ENCODE results near the gene PTPRD. TPM values are rescaled to one million over a fixed set of nuclear protein-coding genes. Genes with fewer than 3 reads are reported as not detected.
A peak's percentile ranks its signal among the peaks of the same experiment; 100 is the strongest.

PTPRD gene
- total RNA-seq, 1 donor from 2014 or later = 136 TPM

DNA sequence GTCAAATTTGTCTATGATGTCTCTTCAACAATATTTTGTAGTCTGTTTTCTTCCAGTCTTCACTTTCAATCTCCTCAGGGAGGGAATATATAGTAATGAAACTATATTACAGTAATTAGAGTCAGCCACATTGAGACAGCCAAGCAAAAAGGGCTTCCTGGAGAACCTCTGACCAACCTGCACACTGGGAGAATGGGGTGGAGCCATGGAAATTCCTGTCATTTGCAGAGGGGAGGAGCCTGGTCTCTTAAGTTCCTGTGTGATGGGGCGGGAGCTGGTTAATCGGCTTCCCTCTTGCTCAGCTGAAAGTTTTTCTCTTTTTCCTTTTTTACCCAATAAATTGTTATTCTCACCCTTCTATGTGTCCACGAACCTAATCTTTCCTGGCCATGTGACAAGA lies 1220.0 kb downstream of the PTPRD start:
- no peak for DNase-seq (ENCODE audit: low spot score)
- no peak overlapping the region for H3K4me2 ChIP-seq
- no peak overlapping the region for H3K27ac ChIP-seq
- no peaks in the 10 kb centered on the region for H3K27me3 Mint-ChIP-seq (ENCODE audit: insufficient read depth, low read depth)
- H3F3A ChIP-seq (ENCODE audit: low read depth) = no peaks in the 10 kb centered on the region
- H3K9ac ChIP-seq = no peak overlapping the region
- H3K4me1 ChIP-seq = no peaks in the 10 kb centered on the region
- H3K4me3 Mint-ChIP-seq = no peak overlapping the region
- H3K27me3 ChIP-seq = no peaks in the 10 kb centered on the region
- H3K4me1 Mint-ChIP-seq = peaks cover 10% of the 10 kb centered on the region
- H2AFZ ChIP-seq (replicated peaks) = no peak overlapping the region
- no peaks in the 10 kb centered on the region for H3K79me2 ChIP-seq (ENCODE audit: low read depth)
- TF ChIP-seq EZH2phosphoT487 (IDR thresholded peaks at IDR 0.05) (no peak), EZH2 (IDR thresholded peaks at IDR 0.05) (no peak)
- TF ChIP-seq, protein P1, sequence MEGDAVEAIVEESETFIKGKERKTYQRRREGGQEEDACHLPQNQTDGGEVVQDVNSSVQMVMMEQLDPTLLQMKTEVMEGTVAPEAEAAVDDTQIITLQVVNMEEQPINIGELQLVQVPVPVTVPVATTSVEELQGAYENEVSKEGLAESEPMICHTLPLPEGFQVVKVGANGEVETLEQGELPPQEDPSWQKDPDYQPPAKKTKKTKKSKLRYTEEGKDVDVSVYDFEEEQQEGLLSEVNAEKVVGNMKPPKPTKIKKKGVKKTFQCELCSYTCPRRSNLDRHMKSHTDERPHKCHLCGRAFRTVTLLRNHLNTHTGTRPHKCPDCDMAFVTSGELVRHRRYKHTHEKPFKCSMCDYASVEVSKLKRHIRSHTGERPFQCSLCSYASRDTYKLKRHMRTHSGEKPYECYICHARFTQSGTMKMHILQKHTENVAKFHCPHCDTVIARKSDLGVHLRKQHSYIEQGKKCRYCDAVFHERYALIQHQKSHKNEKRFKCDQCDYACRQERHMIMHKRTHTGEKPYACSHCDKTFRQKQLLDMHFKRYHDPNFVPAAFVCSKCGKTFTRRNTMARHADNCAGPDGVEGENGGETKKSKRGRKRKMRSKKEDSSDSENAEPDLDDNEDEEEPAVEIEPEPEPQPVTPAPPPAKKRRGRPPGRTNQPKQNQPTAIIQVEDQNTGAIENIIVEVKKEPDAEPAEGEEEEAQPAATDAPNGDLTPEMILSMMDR (IDR thresholded peaks at IDR 0.05) = no peak
- H3K36me3 Mint-ChIP-seq = no peaks in the 10 kb centered on the region
- H3K9me3 Mint-ChIP-seq = peaks cover 2% of the 10 kb centered on the region
- H3K27ac Mint-ChIP-seq = no peak overlapping the region
- H4K20me1 ChIP-seq (ENCODE audit: low read depth) = no peaks in the 10 kb centered on the region
- H3K36me3 ChIP-seq = no peaks in the 10 kb centered on the region
- no peaks in the 10 kb centered on the region for H3K9me3 ChIP-seq (ENCODE audit: low read depth)
- no peak overlapping the region for H3K4me3 ChIP-seq

DNA sequence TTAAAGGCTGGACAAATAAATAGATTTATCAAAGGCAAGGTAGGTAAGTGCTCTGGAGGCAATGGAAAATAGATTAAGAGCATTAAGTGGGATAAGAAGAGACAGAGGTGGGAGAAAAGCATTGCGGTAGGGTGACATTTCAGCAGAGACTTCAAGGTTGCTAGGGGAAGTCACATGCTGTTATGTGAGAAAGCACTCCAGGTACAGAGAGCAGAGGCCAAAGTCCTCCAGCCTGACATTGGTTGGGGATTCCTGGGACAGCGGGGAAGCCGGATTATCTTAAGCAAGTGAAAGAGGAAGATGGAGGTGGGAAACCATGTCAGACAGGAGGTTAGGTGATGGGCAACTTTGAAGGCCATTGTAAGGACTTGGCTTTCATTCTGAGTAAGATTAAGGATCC lies 1222.9 kb downstream of the PTPRD start:
- TF ChIP-seq EZH2 (IDR thresholded peaks at IDR 0.05) (no peak), EZH2phosphoT487 (IDR thresholded peaks at IDR 0.05) (no peak)
- TF ChIP-seq, protein P1 (IDR thresholded peaks at IDR 0.05) = no peak
- DNase-seq (ENCODE audit: low spot score) = no peak
- peaks cover 2% of the 10 kb centered on the region for H3K9me3 Mint-ChIP-seq
- no peak overlapping the region for H3K4me2 ChIP-seq
- H3K4me1 Mint-ChIP-seq = peaks cover 10% of the 10 kb centered on the region
- H4K20me1 ChIP-seq (ENCODE audit: low read depth) = no peaks in the 10 kb centered on the region
- H3K27me3 Mint-ChIP-seq (ENCODE audit: insufficient read depth, low read depth) = no peaks in the 10 kb centered on the region
- H3K4me3 Mint-ChIP-seq = no peak overlapping the region
- H3F3A ChIP-seq (ENCODE audit: low read depth) = no peaks in the 10 kb centered on the region
- no peak overlapping the region for H2AFZ ChIP-seq (replicated peaks)
- H3K79me2 ChIP-seq (ENCODE audit: low read depth) = no peaks in the 10 kb centered on the region
- no peaks in the 10 kb centered on the region for H3K36me3 Mint-ChIP-seq
- H3K4me1 ChIP-seq = no peaks in the 10 kb centered on the region
- no peak overlapping the region for H3K27ac ChIP-seq
- H3K27ac Mint-ChIP-seq = no peak overlapping the region
- no peak overlapping the region for H3K4me3 ChIP-seq
- no peaks in the 10 kb centered on the region for H3K9me3 ChIP-seq (ENCODE audit: low read depth)
- H3K9ac ChIP-seq = no peak overlapping the region
- no peaks in the 10 kb centered on the region for H3K36me3 ChIP-seq
- no peaks in the 10 kb centered on the region for H3K27me3 ChIP-seq

DNA sequence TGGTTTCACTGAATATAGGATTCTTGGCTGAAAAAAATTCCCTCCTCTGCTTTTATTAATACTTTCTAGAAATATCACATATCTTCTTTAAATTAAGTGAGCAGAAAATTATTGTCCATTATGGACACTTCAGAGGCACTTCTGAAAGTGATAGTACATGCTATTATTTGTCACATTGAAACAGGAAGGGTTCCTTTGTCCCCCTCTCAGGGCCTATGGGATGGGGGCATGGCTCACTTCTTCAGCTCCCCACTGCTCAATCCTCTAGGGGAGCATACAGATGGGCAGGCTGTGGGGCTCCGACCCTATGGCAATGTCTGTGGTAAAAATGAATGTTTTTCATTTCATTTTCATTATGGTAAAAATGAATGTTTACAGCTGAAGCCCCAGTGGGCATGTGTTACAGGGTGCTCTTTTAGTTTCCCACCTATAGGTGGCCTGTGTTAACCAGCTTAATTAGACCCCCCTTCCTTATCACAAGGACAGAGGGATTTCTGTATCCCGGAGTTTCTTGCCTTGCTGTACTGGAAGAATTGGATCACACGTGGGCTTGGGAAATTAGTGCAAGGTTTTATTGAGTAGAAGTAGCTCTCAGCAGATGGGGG lies 1225.2 kb downstream of the PTPRD start:
- H3K27me3 ChIP-seq = no peaks in the 10 kb centered on the region
- Mint-ChIP-seq H3K9me3 (peaks cover 2% of the 10 kb centered on the region), H3K4me3 (no peak overlapping the region), H3K36me3 (no peaks in the 10 kb centered on the region), H3K27ac (no peak overlapping the region), H3K27me3 (ENCODE audit: insufficient read depth, low read depth) (no peaks in the 10 kb centered on the region), H3K4me1 (peaks cover 10% of the 10 kb centered on the region)
- TF ChIP-seq, protein P1 (IDR thresholded peaks at IDR 0.05) = peak; percentile 43
- TF ChIP-seq EZH2 (IDR thresholded peaks at IDR 0.05) = no peak
- TF ChIP-seq EZH2phosphoT487 (IDR thresholded peaks at IDR 0.05) = no peak
- no peaks in the 10 kb centered on the region for H3F3A ChIP-seq (ENCODE audit: low read depth)
- H2AFZ ChIP-seq (replicated peaks) = peak overlapping the region; percentile 37
- no peak for DNase-seq (ENCODE audit: low spot score)
- H4K20me1 ChIP-seq (ENCODE audit: low read depth) = no peaks in the 10 kb centered on the region
- no peaks in the 10 kb centered on the region for H3K79me2 ChIP-seq (ENCODE audit: low read depth)
- no peaks in the 10 kb centered on the region for H3K36me3 ChIP-seq
- H3K4me3 ChIP-seq = no peak overlapping the region
- no peaks in the 10 kb centered on the region for H3K4me1 ChIP-seq
- H3K9me3 ChIP-seq (ENCODE audit: low read depth) = no peaks in the 10 kb centered on the region
- H3K9ac ChIP-seq = no peak overlapping the region
- H3K4me2 ChIP-seq = no peak overlapping the region
- no peak overlapping the region for H3K27ac ChIP-seq

All from neural progenitor cell (in vitro differentiated cells).